ENCODE data around the gene SRGAP2B.
"Not testable (repeated sequence)": the region's sequence is repeated elsewhere in the genome, so short reads cannot be mapped to it uniquely, and the experiment has no call there.

DNA sequence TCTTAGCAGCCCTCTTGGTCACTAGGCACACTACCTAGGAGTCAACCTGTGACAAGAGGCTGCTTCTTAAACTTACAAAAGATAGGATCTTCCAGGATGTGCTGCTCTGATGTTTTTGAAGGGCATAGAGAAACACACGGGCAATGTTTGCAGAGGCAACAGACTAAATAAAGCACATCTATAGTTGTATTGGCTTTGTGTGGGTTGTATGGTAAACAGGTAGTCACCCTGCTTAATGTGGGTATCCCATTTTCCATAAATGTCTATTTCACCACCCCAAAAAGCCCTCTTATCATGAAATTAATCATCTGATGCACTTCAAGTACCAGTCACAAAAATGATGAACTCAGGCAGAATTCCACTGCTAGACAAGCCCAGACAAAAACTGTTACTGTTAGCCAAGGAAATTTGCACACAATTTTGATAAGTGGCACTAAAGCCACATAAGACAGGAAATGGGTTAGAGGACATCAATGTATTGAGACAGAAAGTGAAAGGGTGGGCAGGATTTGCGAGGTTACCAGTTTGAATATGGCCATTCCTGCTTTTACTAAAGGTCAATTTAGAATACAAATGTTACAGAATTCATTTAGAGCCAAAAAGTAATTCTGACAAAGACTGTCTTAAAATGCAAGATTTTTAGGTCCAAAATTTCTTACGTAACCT, 205.5 kb downstream of the SRGAP2B start:
- not testable (repeated sequence) for TF ChIP-seq CTCF (conservative IDR thresholded peaks at IDR 0.05); ZFX (IDR thresholded peaks at IDR 0.05)
